Measurements from ENCODE around the gene TSPAN2.

DNA sequence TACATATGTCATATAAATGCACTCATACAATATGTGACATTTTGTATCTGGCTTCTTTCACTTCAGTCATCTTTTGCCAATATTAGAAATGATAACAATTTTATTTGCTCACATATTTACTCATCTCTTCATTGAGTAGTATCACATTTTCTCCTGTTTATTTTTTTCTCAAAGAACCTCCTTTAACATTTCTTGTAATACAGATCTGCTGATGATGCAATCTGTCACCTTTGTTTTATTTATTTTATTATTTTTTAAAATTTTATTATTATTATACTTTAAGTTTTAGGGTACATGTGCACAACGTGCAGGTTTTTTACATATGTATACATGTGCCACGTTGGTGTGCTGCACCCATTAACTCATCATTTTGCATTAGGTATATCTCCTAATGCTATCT, 75.5 kb downstream of the TSPAN2 start:
- no peak for TF ChIP-seq POLR2A (IDR thresholded peaks at IDR 0.05)
- TF ChIP-seq, protein P1, sequence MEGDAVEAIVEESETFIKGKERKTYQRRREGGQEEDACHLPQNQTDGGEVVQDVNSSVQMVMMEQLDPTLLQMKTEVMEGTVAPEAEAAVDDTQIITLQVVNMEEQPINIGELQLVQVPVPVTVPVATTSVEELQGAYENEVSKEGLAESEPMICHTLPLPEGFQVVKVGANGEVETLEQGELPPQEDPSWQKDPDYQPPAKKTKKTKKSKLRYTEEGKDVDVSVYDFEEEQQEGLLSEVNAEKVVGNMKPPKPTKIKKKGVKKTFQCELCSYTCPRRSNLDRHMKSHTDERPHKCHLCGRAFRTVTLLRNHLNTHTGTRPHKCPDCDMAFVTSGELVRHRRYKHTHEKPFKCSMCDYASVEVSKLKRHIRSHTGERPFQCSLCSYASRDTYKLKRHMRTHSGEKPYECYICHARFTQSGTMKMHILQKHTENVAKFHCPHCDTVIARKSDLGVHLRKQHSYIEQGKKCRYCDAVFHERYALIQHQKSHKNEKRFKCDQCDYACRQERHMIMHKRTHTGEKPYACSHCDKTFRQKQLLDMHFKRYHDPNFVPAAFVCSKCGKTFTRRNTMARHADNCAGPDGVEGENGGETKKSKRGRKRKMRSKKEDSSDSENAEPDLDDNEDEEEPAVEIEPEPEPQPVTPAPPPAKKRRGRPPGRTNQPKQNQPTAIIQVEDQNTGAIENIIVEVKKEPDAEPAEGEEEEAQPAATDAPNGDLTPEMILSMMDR (IDR thresholded peaks at IDR 0.05), result no peak

All from esophagus squamous epithelium (tissue), 4 donors.